RWPE2 (cell line): ENCODE measurements around the gene SIPA1L3.

Experiments used
- ATAC-seq: fragments of 200-7000 bp; cut with Tn5 transposase; 3 replicates; pipeline ENCODE4 v1.9.1; 2021; ENCODE audit warnings: low read depth
- DNase-seq: peaks from one replicate; pipeline ENCODE4 v3.0.0-alpha.2; 2020; ENCODE audit warnings: low spot score
- H3K27ac ChIP-seq: fragments of 450-650 bp; 2 replicates; pipeline ENCODE4 v1.5.1; 2017; ENCODE audit warnings: mild to moderate bottlenecking; ENCODE audit not compliant: poor library complexity, severe bottlenecking
- H3K27me3 ChIP-seq: fragments of 250-450 bp; sonication (Bioruptor Pico); 2 replicates; pipeline ENCODE4 v1.5.1; 2021; ENCODE audit warnings: mild to moderate bottlenecking, moderate library complexity; ENCODE audit not compliant: insufficient read depth, poor library complexity, severe bottlenecking
- H3K36me3 ChIP-seq: fragments of 250-450 bp; sonication (Bioruptor Pico); 2 replicates; pipeline ENCODE4 v1.5.1; 2020; ENCODE audit warnings: low read depth, mild to moderate bottlenecking, moderate library complexity
- H3K4me1 ChIP-seq: fragments of 250-450 bp; sonication (Bioruptor Pico); 2 replicates; pipeline ENCODE4 v1.5.1; 2021; ENCODE audit warnings: mild to moderate bottlenecking, moderate library complexity; ENCODE audit not compliant: insufficient read depth, poor library complexity, severe bottlenecking
- H3K4me3 ChIP-seq: fragments of 250-450 bp; sonication (Bioruptor Pico); 2 replicates; pipeline ENCODE4 v1.5.1; 2021; ENCODE audit warnings: mild to moderate bottlenecking, moderate library complexity; ENCODE audit not compliant: severe bottlenecking
- H3K9me3 ChIP-seq: fragments of 250-450 bp; sonication (Bioruptor Pico); 2 replicates; pipeline ENCODE4 v1.5.1; 2021; ENCODE audit warnings: mild to moderate bottlenecking, moderate library complexity; ENCODE audit not compliant: severe bottlenecking
- TF ChIP-seq, protein P1 (sequence below): fragments of 450-650 bp; IDR thresholded peaks from one replicate; pipeline ENCODE4 v1.5.1; 2017; ENCODE audit warnings: mild to moderate bottlenecking, moderate library complexity; ENCODE audit not compliant: poor library complexity, severe bottlenecking

The SIPA1L3 gene

DNA sequence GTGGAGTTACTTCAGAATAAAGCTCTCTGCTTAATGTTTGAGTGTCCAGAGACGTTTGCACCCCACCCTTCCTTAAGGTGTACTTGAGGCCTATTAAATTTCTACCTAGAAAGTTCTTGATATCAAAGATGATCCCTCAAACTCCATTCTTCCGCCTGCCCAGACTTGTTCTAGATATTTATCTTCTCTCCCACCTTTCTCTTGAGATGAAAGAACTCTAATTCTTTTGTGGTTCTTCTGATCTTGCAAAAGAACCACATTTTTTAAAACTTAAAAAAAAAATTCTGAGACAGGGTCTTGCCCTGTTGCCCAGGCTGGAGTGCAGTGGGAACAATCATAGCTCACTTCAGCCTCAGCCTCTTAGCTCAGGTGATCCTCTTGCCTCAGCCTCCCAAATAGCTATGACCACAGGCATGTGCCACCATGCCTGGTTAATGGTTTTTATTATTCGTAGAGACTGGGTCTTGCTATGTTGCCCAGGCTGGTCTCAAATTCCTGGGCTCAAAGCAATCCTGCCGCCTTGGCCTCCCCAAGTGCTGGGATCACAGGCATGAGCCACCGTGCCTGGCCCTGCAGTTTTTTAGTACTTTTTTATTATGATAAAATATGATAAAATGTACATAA lies 94.3 kb downstream of the SIPA1L3 start:
- TF ChIP-seq, protein P1, sequence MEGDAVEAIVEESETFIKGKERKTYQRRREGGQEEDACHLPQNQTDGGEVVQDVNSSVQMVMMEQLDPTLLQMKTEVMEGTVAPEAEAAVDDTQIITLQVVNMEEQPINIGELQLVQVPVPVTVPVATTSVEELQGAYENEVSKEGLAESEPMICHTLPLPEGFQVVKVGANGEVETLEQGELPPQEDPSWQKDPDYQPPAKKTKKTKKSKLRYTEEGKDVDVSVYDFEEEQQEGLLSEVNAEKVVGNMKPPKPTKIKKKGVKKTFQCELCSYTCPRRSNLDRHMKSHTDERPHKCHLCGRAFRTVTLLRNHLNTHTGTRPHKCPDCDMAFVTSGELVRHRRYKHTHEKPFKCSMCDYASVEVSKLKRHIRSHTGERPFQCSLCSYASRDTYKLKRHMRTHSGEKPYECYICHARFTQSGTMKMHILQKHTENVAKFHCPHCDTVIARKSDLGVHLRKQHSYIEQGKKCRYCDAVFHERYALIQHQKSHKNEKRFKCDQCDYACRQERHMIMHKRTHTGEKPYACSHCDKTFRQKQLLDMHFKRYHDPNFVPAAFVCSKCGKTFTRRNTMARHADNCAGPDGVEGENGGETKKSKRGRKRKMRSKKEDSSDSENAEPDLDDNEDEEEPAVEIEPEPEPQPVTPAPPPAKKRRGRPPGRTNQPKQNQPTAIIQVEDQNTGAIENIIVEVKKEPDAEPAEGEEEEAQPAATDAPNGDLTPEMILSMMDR = no peak
- H3K36me3 ChIP-seq = peaks cover 4% of the 10 kb centered on the region; the same call in 1 of the 2 replicates
- no peak overlapping the region for H3K4me3 ChIP-seq
- H3K27me3 ChIP-seq = no peaks in the 10 kb centered on the region
- peak overlapping the region; percentile 99 for H3K27ac ChIP-seq
- no peaks in the 10 kb centered on the region for H3K9me3 ChIP-seq
- H3K4me1 ChIP-seq = peaks cover 69% of the 10 kb centered on the region
- ATAC-seq (no peak), DNase-seq (no peak)

DNA sequence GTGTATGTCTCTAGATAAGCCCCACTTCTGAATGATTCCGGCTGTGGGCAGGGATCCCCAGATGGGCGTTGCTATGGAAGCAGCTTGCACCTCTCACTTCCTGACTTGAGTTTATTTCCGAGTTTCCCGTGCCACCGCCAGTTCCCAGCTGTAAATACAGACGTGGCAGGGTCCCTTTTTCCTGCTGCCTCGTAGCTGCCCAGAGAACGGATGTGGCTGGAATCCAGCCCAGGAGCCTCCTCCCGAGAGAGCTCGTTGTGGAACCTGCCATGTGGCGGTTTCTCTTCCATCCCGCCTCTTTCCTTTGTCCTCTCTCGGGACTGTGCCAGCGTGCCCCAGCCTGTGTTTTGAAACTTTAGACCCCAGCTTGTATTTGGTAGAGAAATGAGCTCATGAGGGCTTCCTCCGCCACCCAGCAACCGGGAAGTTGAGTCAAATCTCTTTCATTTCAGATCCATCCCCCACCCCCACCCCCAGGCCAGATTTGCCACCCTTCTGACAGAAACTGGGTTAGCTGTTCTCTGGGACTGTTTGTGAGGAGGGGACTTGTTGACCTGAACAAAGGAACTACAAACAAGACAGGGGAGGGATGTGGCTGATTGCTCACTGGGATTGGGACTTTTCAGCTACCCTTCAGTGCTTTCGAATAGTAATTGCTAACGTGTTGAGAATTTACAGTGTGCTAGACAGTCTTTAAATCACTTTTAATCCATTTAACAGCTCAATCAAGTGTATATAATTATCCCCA lies 96.6 kb downstream of the SIPA1L3 start:
- ATAC-seq = peak; percentile 45

DNA sequence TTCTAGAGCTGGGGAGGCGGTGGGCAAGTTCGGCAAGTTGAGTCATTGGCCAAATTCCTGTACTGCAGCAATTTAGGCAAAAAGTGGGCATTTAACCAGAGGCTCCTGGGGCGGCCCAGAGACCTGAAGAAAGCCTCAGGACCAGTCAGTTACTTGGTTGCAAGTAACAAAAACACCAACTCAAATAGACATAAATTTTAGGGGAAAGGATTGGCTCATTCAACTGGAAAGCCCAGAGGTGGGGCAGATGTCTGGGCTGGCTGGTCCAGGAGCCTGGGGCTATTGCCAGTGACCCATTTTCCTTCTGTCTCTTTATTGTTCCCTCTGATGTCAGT lies 97.1 kb downstream of the SIPA1L3 start:
- ATAC-seq = peak; percentile 5
- Histone ChIP-seq H3K9me3 (no peaks in the 10 kb centered on the region), H3K4me3 (no peak overlapping the region), H3K4me1 (peaks cover 51% of the 10 kb centered on the region), H3K27ac (peak overlapping the region; percentile 99), H3K36me3 (no peaks in the 10 kb centered on the region), H3K27me3 (no peaks in the 10 kb centered on the region)
- no peak for DNase-seq
- TF ChIP-seq, protein P1 = no peak

More for the DNA sequence above, 96.6 kb downstream of the SIPA1L3 start:
- H3K27ac ChIP-seq = peak overlapping the region; percentile 99
- TF ChIP-seq, protein P1 = no peak
- DNase-seq = peak; percentile 90
- peaks cover 56% of the 10 kb centered on the region for H3K4me1 ChIP-seq
- no peaks in the 10 kb centered on the region for H3K36me3 ChIP-seq
- no peak overlapping the region for H3K4me3 ChIP-seq
- H3K9me3 ChIP-seq = no peaks in the 10 kb centered on the region
- no peaks in the 10 kb centered on the region for H3K27me3 ChIP-seq

DNA sequence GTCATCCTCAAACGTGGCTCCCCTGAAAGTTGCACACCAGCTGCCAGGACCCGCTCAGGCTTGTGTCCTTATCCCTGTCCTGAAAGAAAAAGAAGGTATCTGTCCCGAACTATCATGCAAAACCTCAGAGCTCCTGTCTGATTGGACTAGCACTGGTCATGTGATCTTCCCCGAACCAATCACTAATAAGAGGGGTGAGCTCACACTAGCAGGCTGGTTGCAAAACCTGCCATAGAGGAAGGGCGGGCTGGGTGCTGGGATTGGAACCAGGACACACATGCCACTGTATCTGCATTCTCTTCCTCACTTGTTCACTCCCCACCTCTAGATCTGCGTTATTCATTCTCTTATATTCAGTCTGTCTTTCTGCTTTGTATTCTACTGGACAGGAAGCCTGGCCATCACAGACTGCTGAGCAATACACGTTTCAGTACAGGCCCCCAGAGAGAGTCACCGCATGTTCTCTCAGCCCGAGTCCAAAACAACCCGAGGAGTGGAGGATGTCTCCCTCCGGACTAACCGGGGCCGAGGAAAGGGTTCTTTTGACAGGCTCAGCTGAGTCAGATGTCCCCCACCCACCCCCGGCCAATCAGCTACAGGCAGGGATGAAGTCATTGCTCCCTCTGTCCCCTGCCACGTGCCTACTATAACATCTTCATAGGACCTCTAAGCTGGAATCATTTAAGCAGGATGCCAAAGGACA lies 97.7 kb downstream of the SIPA1L3 start:
- H3K9me3 ChIP-seq = no peaks in the 10 kb centered on the region
- no peak overlapping the region for H3K4me3 ChIP-seq
- TF ChIP-seq, protein P1 = no peak
- no peaks in the 10 kb centered on the region for H3K36me3 ChIP-seq
- H3K4me1 ChIP-seq = peaks cover 46% of the 10 kb centered on the region
- DNase-seq (peak; percentile 85), ATAC-seq (peak; percentile 81)
- H3K27ac ChIP-seq = peak overlapping the region; percentile 99
- H3K27me3 ChIP-seq = no peaks in the 10 kb centered on the region
